ENCODE data around the gene EXOC4. TPM values are rescaled to one million over a fixed set of nuclear protein-coding genes. Genes with fewer than 3 reads are reported as not detected.

The EXOC4 gene
- total RNA-seq, 4 donors from 2014 or later: 36.6 to 64.0 (median 57.4) TPM

- H3K36me3 ChIP-seq: no peaks in the 10 kb centered on the region
- H3K27me3 ChIP-seq: no peaks in the 10 kb centered on the region
- intact Hi-C loops (cut with DNase I): no loop called here
- H3K9me3 ChIP-seq: peaks cover 0 to 20% (median 7%) of the 10 kb centered on the region in 4 donors
- DNase-seq (ENCODE audit: extremely low spot score): no peak
- H3K4me1 ChIP-seq: no peaks in the 10 kb centered on the region
- no peak overlapping the region for H3K4me3 ChIP-seq
- TF ChIP-seq, protein P1, sequence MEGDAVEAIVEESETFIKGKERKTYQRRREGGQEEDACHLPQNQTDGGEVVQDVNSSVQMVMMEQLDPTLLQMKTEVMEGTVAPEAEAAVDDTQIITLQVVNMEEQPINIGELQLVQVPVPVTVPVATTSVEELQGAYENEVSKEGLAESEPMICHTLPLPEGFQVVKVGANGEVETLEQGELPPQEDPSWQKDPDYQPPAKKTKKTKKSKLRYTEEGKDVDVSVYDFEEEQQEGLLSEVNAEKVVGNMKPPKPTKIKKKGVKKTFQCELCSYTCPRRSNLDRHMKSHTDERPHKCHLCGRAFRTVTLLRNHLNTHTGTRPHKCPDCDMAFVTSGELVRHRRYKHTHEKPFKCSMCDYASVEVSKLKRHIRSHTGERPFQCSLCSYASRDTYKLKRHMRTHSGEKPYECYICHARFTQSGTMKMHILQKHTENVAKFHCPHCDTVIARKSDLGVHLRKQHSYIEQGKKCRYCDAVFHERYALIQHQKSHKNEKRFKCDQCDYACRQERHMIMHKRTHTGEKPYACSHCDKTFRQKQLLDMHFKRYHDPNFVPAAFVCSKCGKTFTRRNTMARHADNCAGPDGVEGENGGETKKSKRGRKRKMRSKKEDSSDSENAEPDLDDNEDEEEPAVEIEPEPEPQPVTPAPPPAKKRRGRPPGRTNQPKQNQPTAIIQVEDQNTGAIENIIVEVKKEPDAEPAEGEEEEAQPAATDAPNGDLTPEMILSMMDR (IDR thresholded peaks at IDR 0.05): no peak
- no peak for TF ChIP-seq POLR2AphosphoS5 (IDR thresholded peaks at IDR 0.05)
- no peak for TF ChIP-seq EP300 (IDR thresholded peaks at IDR 0.05)
- TF ChIP-seq POLR2A (IDR thresholded peaks at IDR 0.05; ENCODE audit: low read depth): no peak
- 99% methylated on average over 2 of the region's 2 CpGs for WGBS
- no peak overlapping the region for H3K27ac ChIP-seq (replicated peaks in 1 of 4)
Measured at GRCh38 chr7:133349101-133349500, 96.2 kb downstream of the EXOC4 start.

- WGBS: 94% methylated on average over 2 of the region's 2 CpGs
- no peak overlapping the region for H3K27ac ChIP-seq (replicated peaks in 1 of 4)
- TF ChIP-seq POLR2A (IDR thresholded peaks at IDR 0.05; ENCODE audit: low read depth): no peak
- no peak for TF ChIP-seq EP300 (IDR thresholded peaks at IDR 0.05)
- no peak for TF ChIP-seq POLR2AphosphoS5 (IDR thresholded peaks at IDR 0.05)
- TF ChIP-seq, protein P1 (IDR thresholded peaks at IDR 0.05): no peak
- DNase-seq (ENCODE audit: extremely low spot score): no peak
- H3K27me3 ChIP-seq: no peaks in the 10 kb centered on the region
- H3K9me3 ChIP-seq: peaks cover 0 to 20% (median 7%) of the 10 kb centered on the region in 4 donors
- H3K36me3 ChIP-seq: peaks cover 0 to 7% (median 5%) of the 10 kb centered on the region in 4 donors
- no peak overlapping the region for H3K4me3 ChIP-seq
- H3K4me1 ChIP-seq: peaks cover 0 to 7% (median 0%) of the 10 kb centered on the region in 4 donors
- intact Hi-C loops (cut with DNase I): no loop called here
Measured at GRCh38 chr7:133352430-133352829, 99.6 kb downstream of the EXOC4 start.

DNA sequence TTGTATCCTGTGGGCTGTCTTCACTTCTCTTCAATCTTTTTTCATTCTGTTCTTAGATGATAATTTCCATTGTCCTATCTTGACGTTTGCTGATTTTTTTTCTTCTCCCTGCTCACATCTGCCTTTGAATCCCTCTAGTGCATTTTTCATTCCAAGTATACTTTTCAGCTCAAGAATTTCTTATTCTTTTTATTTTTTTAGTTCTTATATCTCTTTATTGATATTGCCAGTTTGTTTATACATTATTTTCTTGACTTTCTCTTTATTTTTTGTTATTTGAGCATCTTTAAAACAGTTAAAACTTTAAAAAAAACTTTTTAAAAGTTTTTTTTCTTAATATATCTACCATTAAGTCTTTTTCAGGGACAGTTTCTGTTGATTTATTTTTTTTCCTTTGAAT, 100.9 kb downstream of the EXOC4 start:
- Histone ChIP-seq H3K27me3 (no peaks in the 10 kb centered on the region), H3K4me1 (peaks cover 0 to 12% (median 8%) of the 10 kb centered on the region in 4 donors), H3K27ac (replicated peaks in 1 of 4) (no peak overlapping the region), H3K4me3 (no peak overlapping the region), H3K9me3 (peaks cover 0 to 20% (median 7%) of the 10 kb centered on the region in 4 donors), H3K36me3 (peaks cover 0 to 7% (median 5%) of the 10 kb centered on the region in 4 donors)
- DNase-seq (ENCODE audit: extremely low spot score): no peak
- intact Hi-C loops (cut with DNase I): no loop called here
- TF ChIP-seq POLR2AphosphoS5 (IDR thresholded peaks at IDR 0.05): no peak
- TF ChIP-seq EP300 (IDR thresholded peaks at IDR 0.05): no peak
- TF ChIP-seq POLR2A (IDR thresholded peaks at IDR 0.05; ENCODE audit: low read depth): no peak
- TF ChIP-seq, protein P1 (IDR thresholded peaks at IDR 0.05): no peak
- WGBS: 92% methylated on average over 1 of the region's 1 CpG

DNA sequence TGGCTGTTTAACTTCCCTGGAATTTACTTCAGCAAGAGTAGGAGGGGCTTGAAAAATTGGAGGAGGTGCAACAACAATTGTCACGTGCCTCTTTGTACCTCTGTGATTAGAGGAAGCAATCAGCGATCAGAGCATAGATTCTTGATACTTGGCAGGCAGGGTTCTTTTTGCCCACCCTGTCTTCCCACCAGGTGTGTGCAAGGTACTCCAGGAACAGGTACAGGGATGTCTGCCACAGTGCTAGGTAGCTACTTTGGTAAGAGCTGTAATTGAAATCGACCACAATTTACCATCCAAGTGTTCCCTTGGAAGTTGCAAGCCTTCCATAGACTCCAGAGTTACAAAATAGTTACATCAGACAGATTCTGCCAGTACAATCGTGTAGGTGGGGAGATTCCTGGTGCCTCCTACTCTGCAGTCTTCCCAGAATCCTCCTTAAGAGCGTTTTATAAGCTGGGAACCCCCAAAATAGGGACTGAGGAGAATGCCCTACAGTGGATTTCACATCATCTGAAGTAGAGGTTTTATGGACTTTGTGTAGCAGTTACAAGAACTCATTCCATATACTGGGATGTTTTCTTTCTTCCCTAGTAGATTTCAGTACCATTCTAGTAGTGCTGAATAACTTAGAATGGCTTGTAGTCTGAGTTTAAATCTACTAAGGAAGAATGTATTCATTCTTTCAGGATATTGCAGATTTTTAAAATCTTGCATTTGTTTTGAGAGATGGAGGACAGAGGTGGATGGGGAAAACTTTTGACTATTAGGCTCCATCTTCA, 101.9 kb downstream of the EXOC4 start:
- no peaks in the 10 kb centered on the region for H3K27me3 ChIP-seq
- DNase-seq (ENCODE audit: extremely low spot score): no peak
- H3K36me3 ChIP-seq: peaks cover 0 to 7% (median 5%) of the 10 kb centered on the region in 4 donors
- WGBS: 91% methylated on average over 4 of the region's 5 CpGs
- no peak overlapping the region for H3K4me3 ChIP-seq
- H3K4me1 ChIP-seq: peaks cover 0 to 20% (median 13%) of the 10 kb centered on the region in 4 donors
- H3K27ac ChIP-seq (replicated peaks in 1 of 4): no peak overlapping the region
- TF ChIP-seq, protein P1 (IDR thresholded peaks at IDR 0.05): no peak
- TF ChIP-seq POLR2A (IDR thresholded peaks at IDR 0.05; ENCODE audit: low read depth) (no peak), EP300 (IDR thresholded peaks at IDR 0.05) (no peak), POLR2AphosphoS5 (IDR thresholded peaks at IDR 0.05) (no peak)
- H3K9me3 ChIP-seq: peaks cover 0 to 20% (median 7%) of the 10 kb centered on the region in 4 donors
- intact Hi-C loops (cut with DNase I): no loop called here
